Transverse colon (tissue), 4 donors: Measurements from ENCODE around the gene SNTA1.

Experiments used
- CTCF ChIP-seq, 5 experiments: fragments of 200-600 bp in 3 of 5; fragments of 450-650 bp in 2 of 5; sonication (generic) in 3 of 5; IDR thresholded peaks; 1 replicate in 2 of 5; 2 replicates in 3 of 5; pipeline ENCODE4 v1.5.1; 2016 to 2017; ENCODE audit warnings: antibody characterized with exemption in 5 of 5, inconsistent platforms in 3 of 5, mild to moderate bottlenecking in 2 of 5, moderate library complexity in 1 of 5
- EP300 ChIP-seq: sonication (generic); formaldehyde crosslinking; IDR thresholded peaks from one replicate; pipeline ENCODE4 v1.6.1; 2017; ENCODE audit warnings: antibody characterized with exemption, low read depth
- POLR2A ChIP-seq: fragments of 450-650 bp; IDR thresholded peaks from one replicate; pipeline ENCODE4 v1.6.1; 2016; ENCODE audit warnings: antibody characterized with exemption, mild to moderate bottlenecking, moderate library complexity
- POLR2AphosphoS5 ChIP-seq, 3 donors: sonication (generic); formaldehyde crosslinking; IDR thresholded peaks; one replicate each; pipeline ENCODE4 v1.6.1; 2016; ENCODE audit warnings: antibody characterized with exemption in 3 of 3

- TF ChIP-seq CTCF (IDR thresholded peaks at IDR 0.05), result no peak
- no peak for TF ChIP-seq POLR2AphosphoS5 (IDR thresholded peaks at IDR 0.05)
- no peak for TF ChIP-seq POLR2A
- no peak for TF ChIP-seq EP300
Measured at GRCh38 chr20:33437141-33437911, 6.2 kb downstream of the SNTA1 start.
